Right renal pelvis (tissue), 4 donors: ENCODE measurements around the gene SMYD3. TPM values are rescaled to one million over a fixed set of nuclear protein-coding genes. Genes with fewer than 3 reads are reported as not detected.

Experiments
- DNase-seq, 4 donors: peaks; one replicate each; pipeline ENCODE4 v3.0.0-alpha.2; 2013; ENCODE audit warnings: low read depth in 4 of 4, low spot score in 3 of 4, missing footprints in 1 of 4
- polyA plus RNA-seq, 4 donors: library from polyadenylated mRNA; unstranded; fragments of 120-200 nt; gene quantifications; one replicate each; pipeline ENCODE4 v1.2.1, GENCODE V29; 2013; ENCODE audit not compliant: insufficient read length in 4 of 4

Gene SMYD3
- polyA plus RNA-seq, 4 donors, result 25.1 to 36.1 (median 27.5) TPM

DNA sequence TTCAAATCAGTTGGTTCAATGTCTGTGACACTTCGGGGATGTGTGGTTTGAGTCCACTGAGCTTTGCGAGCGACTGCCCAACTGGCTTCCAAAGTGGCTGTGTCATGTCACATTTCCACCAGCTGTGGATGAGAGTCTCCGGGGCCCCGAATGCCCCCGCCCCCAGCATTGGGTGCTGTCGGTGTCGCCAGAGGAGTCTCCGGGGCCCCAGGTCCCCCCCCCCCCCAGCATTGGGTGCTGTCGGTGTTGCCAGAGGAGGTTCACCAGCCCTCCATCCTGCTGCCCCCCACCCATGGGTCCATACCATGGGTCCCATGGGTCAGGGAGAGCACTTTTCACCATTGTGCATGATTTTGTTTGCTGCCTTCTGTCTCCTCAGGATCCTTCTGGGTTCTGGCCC, 9.0 kb upstream of the SMYD3 start:
- DNase-seq, result no peak

DNA sequence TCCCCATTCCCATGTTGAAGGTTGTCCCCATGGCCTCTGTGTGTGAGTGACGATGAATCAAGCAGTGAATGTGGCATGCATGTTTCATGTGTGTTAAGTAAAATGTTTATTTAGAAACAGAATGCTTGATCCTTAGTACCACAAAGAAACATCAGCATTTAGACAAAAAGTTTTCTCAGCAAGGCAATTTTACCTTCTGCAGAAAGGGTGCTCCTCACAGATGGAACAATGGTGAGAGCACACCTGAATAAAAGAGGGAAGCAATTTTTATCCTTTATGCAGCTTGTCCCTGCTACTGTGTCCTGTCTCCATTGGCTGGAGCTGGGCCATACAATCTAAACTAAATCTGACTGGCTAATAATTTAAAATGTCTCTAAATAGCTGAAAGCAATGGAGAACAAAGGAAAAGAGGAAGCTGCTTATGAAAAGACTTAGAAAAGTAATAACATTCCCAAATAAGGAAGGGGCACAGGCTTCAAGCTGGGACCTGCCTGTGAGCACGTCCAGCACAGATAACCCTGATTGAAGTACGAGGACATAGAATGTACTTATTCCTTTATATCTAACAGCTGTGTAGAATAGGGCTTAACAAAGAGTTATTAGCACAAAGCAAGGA, 8.4 kb upstream of the SMYD3 start:
- DNase-seq, result no peak

DNA sequence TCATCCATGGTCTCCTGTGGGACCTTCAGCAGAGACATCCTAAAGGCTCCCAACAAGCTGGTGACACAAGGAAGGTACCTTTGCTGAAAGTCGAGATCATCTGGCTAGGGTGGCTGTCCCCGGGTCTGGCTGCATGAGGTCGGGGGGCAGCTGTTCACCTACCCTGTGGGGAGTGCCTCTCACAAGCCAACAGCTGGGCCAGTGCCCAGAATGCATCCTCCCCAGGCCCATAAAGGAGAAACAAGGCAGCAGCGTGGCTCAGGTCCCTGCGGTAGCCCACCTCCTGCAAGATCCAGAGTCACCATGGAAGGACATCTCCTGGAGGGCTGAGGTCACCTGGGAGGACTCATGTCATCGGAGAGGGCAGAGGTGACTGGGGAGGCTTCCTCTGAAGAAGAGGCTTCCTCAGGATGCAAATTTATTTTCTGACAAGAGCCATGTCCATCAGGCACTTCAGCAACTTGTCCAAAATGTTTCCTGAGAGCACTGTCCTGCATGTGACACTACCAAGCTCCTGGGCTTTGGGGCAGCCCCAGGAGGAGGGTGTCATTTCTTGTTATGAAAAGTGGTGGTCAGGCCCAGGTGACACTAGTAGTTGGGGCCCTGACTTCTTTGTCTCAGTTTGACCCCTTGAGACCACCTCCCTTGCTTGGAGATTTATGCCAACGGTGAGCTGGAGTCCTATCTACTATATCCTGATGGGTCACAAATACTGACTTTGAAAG, 6.7 kb upstream of the SMYD3 start:
- DNase-seq, result no peak

DNA sequence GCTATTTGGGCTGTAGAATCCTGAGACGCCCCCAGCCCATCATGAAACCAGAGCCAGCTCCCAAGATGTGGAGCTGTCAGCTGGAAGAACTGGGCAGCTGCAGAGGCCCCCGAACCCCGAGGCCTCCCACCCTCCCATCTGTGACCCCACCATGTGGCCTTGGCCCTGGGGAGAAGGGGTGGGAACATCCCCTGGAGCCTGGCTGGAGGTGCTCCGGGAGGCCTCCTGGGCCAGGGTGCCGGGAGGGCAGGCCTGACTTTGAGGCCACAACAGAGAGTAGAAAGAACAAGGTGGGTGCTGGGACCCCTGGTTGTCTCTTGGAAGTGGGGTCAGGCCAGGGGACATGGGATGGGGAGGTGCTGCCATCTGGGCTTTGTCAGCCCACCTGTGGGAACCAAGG, 6.0 kb upstream of the SMYD3 start:
- no peak for DNase-seq

DNA sequence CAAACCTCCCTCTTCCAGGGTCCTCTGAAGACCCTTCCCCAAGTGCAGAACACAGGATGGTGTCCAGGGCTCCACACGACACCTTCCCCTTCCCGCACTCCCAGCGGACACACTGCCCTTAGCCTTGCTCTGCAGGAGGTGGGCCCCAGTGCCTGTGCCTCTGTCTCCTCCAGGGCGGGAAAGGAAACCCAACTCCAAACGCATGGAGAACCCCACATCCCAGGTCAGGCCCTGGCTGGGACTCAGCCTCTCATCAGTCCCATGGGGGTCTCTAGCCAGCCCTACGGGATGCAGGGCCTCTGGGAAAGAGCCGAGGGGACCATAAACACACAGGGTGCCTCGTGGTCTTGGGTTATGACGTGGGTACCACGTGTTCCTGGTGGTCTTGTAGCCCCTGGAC, 5.6 kb upstream of the SMYD3 start:
- DNase-seq, result no peak

DNA sequence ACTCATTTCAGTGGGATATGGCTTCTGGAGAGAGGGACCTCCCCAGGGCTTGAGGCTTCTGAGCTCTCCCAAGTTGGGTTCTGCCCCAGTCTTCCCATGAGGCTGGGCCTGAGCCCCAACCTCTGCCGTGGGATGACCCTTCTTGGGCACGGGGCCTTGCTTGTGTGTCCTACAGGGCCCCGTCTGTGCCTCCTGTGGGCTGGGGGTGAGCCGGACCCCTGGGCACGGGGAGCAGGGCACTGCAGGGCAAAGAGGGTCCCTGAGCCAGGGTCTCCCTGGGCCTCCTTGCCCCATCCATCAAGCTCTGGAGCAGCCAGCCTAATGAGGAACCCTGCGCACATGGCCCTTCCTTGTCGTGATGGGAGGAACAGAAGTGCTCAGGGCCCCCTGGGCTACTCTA, 5.2 kb upstream of the SMYD3 start:
- no peak for DNase-seq

DNA sequence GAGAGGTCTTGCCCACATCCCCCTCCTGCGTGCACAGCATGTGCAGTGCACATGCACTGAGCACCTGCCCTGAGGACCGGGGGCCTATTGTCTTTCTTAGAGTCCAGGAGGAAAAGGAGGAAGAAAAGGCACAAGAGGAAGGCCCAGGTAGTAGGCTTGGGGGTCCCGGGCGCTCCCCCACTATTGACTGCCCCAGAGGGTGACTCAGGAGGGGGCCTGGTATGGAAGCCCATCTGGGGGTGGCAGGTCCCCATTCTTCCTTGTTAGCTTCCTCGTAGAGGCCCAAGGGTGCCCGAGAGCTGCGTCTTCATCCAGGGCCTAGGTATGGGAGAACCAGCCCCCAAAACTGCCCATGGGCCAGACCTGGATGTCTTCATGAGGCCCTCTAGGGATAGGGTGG, 4.1 kb upstream of the SMYD3 start:
- no peak for DNase-seq

GRCh38 chr1:246510147-246511030, 3.3 kb upstream of the SMYD3 start:
- DNase-seq, result no peak

- DNase-seq, result no peak
These were observed 2.0 kb upstream of the SMYD3 start for GRCh38 chr1:246508897-246509688.

DNA sequence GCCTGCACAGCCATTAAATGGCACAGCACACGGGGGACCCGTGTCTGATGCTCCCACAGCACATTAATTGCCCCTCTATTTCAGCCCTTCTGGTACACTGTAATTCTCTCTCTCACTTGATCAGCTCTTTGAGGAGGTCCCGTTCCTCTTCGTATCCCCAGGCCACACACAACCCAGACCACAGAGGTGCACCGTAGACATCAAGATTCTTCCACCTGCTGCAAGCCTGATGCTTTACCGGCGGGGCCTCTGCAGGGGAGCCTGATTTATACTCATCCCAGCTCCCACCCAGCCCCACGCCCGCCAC, 759 bp downstream of the SMYD3 start:
- no peak for DNase-seq

GRCh38 chr1:246503341-246503740, 3.7 kb downstream of the SMYD3 start:
- DNase-seq, result no peak

- DNase-seq, result peak in 3 of 4 donors; percentile 32 to 60 (median 44)
These were observed 9.7 kb downstream of the SMYD3 start for GRCh38 chr1:246497331-246497915.

- peak; percentile 54 to 64 (median 59) for DNase-seq
These were observed 14.4 kb downstream of the SMYD3 start for GRCh38 chr1:246492611-246493245.

DNA sequence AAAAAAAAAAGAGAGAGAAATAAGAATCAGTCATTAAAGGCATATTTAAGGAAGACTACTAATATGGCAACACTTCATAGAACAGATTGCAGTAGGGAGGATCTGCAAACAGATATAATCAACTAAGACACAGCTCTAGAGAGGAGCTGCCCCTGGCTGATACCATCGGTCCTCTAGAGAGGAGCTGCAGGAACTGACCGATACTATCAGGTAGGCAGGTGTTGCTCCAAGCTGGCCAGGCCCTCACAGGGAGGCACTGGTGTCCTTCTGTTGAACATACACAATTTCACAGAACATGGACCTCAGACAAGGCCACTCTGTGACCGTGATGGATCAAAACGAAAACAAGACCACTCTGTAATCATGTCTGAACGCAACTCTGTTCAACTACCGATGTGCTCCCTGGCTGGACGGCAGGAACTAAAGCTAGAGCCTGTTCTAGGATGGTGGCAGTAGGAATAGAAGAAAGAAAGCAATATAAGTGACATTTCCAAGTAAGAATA, 15.5 kb downstream of the SMYD3 start:
- DNase-seq, result no peak

GRCh38 chr1:246488674-246489073, 18.4 kb downstream of the SMYD3 start:
- no peak for DNase-seq

DNA sequence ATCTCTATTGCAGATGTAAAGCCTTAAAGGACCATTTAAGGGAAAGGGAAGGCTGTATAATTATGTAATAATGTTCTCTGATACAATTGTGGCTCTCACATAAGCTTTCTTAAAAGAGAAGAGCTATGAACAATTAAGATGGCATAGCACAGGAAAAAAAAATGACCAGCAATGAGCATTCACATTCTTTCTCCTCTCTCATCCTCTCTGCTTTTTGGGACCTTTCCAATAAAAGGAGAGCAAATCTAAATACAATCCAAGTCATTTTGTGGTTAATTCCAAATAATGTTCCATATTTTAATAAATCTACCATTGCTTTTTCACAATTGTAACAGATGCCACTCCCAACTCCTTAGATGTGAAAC, 23.5 kb downstream of the SMYD3 start:
- DNase-seq, result no peak

DNA sequence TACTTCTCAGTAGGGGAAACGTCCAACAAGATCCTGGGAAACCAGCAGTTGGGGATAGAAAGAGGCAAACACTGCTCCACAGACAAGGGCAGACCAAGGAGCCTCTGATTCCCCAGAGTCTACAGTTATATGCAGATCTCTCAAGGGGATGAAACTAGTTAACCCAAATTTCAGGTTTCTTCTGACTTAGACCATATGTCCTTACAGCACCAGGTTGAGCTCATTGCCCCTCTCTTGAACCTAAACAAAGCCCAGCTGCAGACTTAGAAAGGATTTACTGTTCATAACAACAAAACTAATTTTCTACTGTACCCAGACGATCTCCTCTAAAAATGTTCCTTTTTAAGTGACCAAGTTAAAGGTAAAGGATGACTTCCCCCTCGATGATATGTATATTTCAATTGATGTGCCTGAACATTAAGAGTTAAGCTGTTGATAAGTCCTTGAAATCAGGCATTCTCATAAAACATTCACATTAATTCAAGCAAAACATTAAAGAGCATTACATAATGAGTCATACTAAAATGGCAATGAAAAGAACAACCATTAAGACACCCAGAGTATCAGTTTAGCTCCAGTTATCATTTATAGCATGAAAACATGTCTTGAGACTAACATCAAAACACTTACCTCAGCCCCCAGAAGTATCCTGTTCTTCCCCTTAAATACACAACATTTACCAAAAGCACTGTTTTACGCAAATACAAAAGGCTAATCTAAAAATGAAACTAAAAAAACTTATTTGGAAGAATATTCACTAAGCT, 24.1 kb downstream of the SMYD3 start:
- no peak for DNase-seq

GRCh38 chr1:246479061-246479460, 28.0 kb downstream of the SMYD3 start:
- no peak for DNase-seq

DNA sequence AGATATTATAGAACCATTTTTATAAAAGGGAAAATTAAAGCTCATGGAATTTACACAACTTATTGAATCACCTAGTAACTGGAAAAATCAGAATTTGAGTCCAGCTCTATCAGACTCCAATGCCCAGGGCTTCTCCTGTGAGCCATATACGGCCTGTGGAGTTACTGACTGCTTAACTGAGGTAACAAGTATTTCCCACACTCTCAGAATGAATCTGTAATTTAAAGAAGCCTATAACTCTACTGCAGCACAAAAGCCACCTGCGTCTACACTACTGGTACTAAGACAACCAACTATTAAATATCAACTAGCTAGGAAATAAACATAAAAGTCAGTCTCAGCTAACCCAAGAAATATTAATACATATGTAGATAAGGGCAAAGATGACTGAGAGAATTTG, 29.4 kb downstream of the SMYD3 start:
- DNase-seq, result no peak
